OCI-LY7 (cell line): ENCODE data around the gene ZNF668.

Experiments used
- CTCF ChIP-seq: fragments of 200-600 bp; sonication (generic); conservative IDR thresholded peaks from 2 replicates; pipeline ENCODE4 v1.5.1; 2014; ENCODE audit warnings: mild to moderate bottlenecking, antibody characterized with exemption, low read length, moderate library complexity, mixed read lengths
- EZH2phosphoT487 ChIP-seq: fragments of 200-600 bp; sonication (generic); IDR thresholded peaks from 2 replicates; pipeline ENCODE4 v1.6.1; 2018; ENCODE audit warnings: low read depth, borderline replicate concordance, mild to moderate bottlenecking, mixed run types, antibody characterized with exemption, low read length, moderate library complexity, mixed read lengths

GRCh38 chr16:31074814-31075183, 759 bp upstream of the ZNF668 start:
- TF ChIP-seq CTCF (peak; percentile 45), EZH2phosphoT487 (no peak)
